SK-N-MC (cell line): ENCODE results near the gene SLC4A1AP.

Experiments
- EZH2 ChIP-seq: fragments of 200-600 bp; sonication (generic); IDR thresholded peaks from one replicate; pipeline ENCODE4 v1.6.1; 2017; ENCODE audit warnings: antibody characterized with exemption
- POLR2AphosphoS5 ChIP-seq: IDR thresholded peaks from 2 replicates; pipeline ENCODE4 v1.6.1; 2012; ENCODE audit warnings: mild to moderate bottlenecking, low read depth, low read length, borderline replicate concordance

- TF ChIP-seq EZH2 (no peak), POLR2AphosphoS5 (no peak)
These were observed 73.2 kb downstream of the SLC4A1AP start for GRCh38 chr2:27736890-27737204.
